Ishikawa (cell line): Measurements from ENCODE around the gene TPD52L1.

Experiments
- EP300 ChIP-seq: IDR thresholded peaks from 2 replicates; pipeline ENCODE4 v1.6.1; 2012; ENCODE audit warnings: borderline replicate concordance
- NFIC ChIP-seq: IDR thresholded peaks from 2 replicates; pipeline ENCODE4 v1.6.1; 2012
- TAF1 ChIP-seq: IDR thresholded peaks from 2 replicates; pipeline ENCODE4 v1.6.1; 2012; ENCODE audit warnings: low read depth, mild to moderate bottlenecking
- YY1 ChIP-seq: IDR thresholded peaks from 2 replicates; pipeline ENCODE4 v1.6.1; 2012; ENCODE audit warnings: low read depth

DNA sequence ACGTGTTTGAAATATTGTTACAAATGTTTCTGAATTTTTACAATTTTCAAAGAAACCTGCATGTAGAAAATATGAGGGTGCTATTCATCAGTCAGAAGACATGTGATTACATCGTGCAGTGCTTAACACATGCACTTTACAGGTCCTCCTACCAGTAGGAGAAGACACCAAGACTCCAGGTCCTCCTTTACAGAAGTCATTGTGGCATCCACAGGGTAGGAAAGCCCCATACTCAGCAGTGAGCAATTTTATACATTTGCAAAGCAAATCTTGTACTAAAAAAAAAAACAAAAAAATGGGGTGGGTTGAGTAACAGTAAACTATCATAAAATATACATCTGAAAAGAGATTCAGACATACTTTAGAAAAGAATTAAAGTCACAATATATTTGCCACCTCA is 14.0 kb downstream of the TPD52L1 start:
- TF ChIP-seq NFIC = no peak
- no peak for TF ChIP-seq YY1
- TF ChIP-seq TAF1 = no peak
- TF ChIP-seq EP300 = no peak
